HG03139 (cell line): ENCODE measurements around the gene SRP14.
"Not testable (repeated sequence)": the region's sequence is repeated elsewhere in the genome, so short reads cannot be mapped to it uniquely, and the experiment has no call there.

ENCODE experiments used
- ATAC-seq: cut with Tn5 transposase; IDR thresholded peaks from one replicate; pipeline ENCODE4 v1.9.1; 2021; ENCODE audit not compliant: unreplicated experiment

The SRP14 gene

DNA sequence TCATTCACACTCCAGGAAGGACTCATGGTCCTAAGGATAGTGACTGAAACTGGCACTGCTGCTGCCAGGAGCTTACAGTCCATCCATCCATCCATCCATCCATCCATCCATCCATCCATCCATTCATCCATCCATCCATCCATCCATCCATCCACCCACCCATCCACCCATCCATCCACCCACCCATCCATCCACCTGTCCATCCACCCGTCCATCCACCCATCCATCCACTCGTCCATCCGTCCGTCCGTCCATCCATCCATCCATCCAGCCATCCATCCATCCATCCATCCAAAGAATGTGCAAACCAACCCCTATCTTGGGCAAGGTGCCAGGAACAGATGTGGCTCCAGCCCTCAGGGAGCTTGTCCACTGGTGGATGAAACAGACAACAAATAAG, 46.0 kb downstream of the SRP14 start:
- not testable (repeated sequence) for ATAC-seq

DNA sequence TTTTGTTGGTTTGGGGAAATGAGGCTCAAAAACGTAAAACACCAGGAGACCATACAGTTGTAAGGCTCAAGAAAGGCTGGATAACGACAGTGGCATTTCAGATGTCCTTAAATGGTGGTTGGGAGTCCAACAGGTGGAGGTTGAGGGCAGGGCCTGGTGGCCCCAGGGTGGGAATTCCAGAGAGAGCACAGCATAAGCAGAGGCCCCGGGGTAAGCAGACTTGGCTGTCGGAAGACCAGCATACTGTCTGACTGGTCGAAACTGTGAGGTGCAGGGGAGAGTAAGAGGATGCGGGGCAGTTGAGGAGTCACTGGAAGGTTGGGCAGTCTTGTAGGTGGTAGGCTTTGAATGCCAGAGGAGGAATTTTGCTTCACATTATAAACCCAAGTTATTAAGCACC, 48.3 kb downstream of the SRP14 start:
- ATAC-seq = no peak

DNA sequence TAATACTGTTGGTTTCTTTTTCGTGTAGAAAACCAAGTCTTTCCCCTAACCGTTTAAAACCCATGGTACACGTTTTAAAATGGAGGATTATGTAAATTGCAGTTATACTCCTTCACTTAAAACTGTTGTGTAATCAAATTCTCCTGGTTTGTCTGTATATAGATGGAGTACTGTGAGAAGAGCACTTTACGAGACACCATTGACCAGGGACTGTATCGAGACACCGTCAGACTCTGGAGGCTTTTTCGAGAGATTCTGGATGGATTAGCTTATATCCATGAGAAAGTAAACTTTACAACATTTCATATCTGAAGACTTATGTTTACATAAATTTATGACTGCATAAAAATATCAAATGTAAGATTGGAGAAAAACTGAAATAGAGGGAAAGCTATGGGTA, 51.2 kb downstream of the SRP14 start:
- no peak for ATAC-seq
